Epithelial cell of proximal tubule (primary cell): Measurements from ENCODE around the gene ECE2. TPM values are rescaled to one million over a fixed set of nuclear protein-coding genes. Genes with fewer than 3 reads are reported as not detected.

Experiments used
- DNase-seq: peaks from one replicate; pipeline ENCODE4 v3.0.0-alpha.2; 2011; ENCODE audit warnings: low read depth
- H3K4me3 ChIP-seq: 2 replicates; pipeline ENCODE4 v1.5.1; 2011; ENCODE audit warnings: low read depth, mild to moderate bottlenecking, low read length
- CTCF ChIP-seq: conservative IDR thresholded peaks from 2 replicates; pipeline ENCODE4 v1.5.1; 2012; ENCODE audit warnings: low read depth, mild to moderate bottlenecking, low read length
- total RNA-seq: library from RNA; depleted of rRNA; stranded (reverse); fragments of >200 nt; gene quantifications from 2 replicates; pipeline ENCODE4 v1.2.3, GENCODE V29; 2015

ECE2 gene
- total RNA-seq, 1 donor from 2014 or later, result not detected

DNA sequence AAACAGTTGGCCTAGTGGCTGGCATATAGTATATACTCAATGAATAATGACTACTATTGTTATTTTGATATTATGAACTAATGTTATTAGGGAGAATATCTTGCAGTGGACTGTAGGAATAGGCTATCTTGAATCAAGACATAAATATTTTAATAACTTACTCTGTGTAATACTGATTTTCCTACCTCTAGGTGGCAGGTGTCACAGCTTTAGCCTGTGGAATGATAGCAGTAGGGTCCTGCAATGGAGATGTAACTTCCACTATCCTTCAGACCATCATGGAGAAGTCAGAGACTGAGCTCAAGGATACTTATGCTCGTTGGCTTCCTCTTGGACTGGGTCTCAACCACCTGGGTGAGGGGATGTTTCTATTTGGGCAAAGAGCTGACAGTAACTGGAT is 29.8 kb downstream of the ECE2 start:
- DNase-seq, result no peak
- peak; percentile 47 for TF ChIP-seq CTCF
- no peak overlapping the region for H3K4me3 ChIP-seq

- DNase-seq, result no peak
- H3K4me3 ChIP-seq, result no peak overlapping the region
- TF ChIP-seq CTCF, result no peak
Observed at GRCh38 chr3:184306341-184306972, 30.6 kb downstream of the ECE2 start.

DNA sequence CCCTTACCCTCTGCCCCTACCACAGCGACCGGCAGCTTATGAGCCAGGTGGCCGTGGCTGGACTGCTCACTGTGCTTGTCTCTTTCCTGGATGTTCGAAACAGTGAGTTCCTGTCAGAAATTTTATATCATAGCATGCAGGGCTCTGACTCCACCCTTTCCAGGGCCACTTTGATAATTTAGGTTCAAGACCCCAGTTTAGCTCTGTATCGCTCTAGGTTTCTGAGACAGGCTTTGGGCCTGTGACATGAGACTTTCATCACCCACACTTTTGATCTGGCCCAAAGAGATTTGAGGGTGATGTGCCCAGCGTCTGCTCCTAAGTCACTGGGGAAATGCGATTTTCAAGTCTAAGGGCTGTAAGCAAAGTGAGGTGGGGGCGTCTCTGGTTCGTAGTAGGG is 32.1 kb downstream of the ECE2 start:
- no peak for TF ChIP-seq CTCF
- H3K4me3 ChIP-seq, result no peak overlapping the region
- DNase-seq, result no peak

GRCh38 chr3:184308744-184309143 is 32.9 kb downstream of the ECE2 start:
- peak; percentile 20 for TF ChIP-seq CTCF
- no peak for DNase-seq

DNA sequence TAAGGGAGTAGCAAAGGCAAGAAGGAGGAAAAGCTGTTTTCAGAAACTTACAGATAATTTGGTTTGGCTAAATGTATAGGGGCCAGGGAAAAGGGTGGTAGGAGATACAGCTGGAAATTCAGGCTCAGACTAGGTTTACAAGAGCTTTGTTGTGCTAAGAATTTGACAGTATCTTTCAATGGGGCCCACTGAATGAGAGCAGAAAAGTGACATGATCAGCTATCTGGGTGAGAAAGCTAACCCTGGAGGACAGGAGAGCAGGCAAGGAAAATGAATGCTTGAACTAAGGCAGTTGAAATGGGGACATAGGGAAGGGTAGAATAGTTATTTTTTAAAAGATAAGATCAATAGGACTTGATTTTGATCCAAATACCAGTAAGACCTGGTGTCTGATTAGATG is 35.8 kb downstream of the ECE2 start:
- no peak for DNase-seq
- no peak for TF ChIP-seq CTCF
- no peak overlapping the region for H3K4me3 ChIP-seq

More at GRCh38 chr3:184308744-184309143, 32.9 kb downstream of the ECE2 start:
- no peak overlapping the region for H3K4me3 ChIP-seq

GRCh38 chr3:184314363-184314699 is 38.5 kb downstream of the ECE2 start, which contains the start of gene EIF4G1:
Gene EIF4G1, plus strand, starts transcription at chr3:184314606. Its CDS starts 1,191 bp downstream, at chr3:184315797.
- no peak for TF ChIP-seq CTCF
- DNase-seq, result no peak

More at GRCh38 chr3:184314363-184314699, 38.5 kb downstream of the ECE2 start, which contains the start of gene EIF4G1:
- H3K4me3 ChIP-seq, result peak within 1 kb of the TSS; percentile 92
